A549 treated with GW870086 at 1 μM for 4 hours (cell line): ENCODE results near the gene TPSG1. TPM values are rescaled to one million over a fixed set of nuclear protein-coding genes. Genes with fewer than 3 reads are reported as not detected.

Experiments
- total RNA-seq: library from RNA; stranded (reverse); fragments of 200-300 nt; extraction: Qiagen RNA extraction; gene quantifications from 5 replicates; pipeline ENCODE4 v1.2.3, GENCODE V29; 2022; ENCODE audit warnings: low read depth

Gene TPSG1
- 0.15 to 0.16 TPM in 2 of 5 replicates, not detected in the others for total RNA-seq

GRCh38 chr16:1225051-1225451 lies at the start of gene TPSG1:
Gene TPSG1, minus strand, starts transcription at chr16:1225268. Its CDS starts 16 bp downstream, at chr16:1225252.

GRCh38 chr16:1255276-1256122 lies 30.4 kb upstream of the TPSG1 start, which contains the start of gene TPSD1:
Gene TPSD1, plus strand, starts transcription at chr16:1256069. Its CDS starts 212 bp downstream, at chr16:1256281.

GRCh38 chr16:1240436-1240835 lies 15.4 kb upstream of the TPSG1 start, which contains the start of gene TPSAB1:
Gene TPSAB1, plus strand, starts transcription at chr16:1240705. Its CDS starts 234 bp downstream, at chr16:1240939.

GRCh38 chr16:1230084-1230470 lies 5.0 kb upstream of the TPSG1 start, which contains the start of gene TPSB2:
Gene TPSB2, minus strand, starts transcription at chr16:1230184. Its CDS starts 233 bp downstream, at chr16:1229951.

Other genes with a start within 250 kb of the TPSG1 start
- 2.1 to 3.8 TPM (median 3.4 TPM) in 5 replicates for gene SOX8, start 243.5 kb downstream of the TPSG1 start, total RNA-seq
- 0.47 to 1.6 TPM (median 0.69 TPM) in 5 replicates for gene SSTR5, start 152.5 kb downstream of the TPSG1 start, total RNA-seq
- not detected in 5 replicates for gene C1QTNF8, start 129.0 kb downstream of the TPSG1 start, total RNA-seq
- 12.4 to 19.8 TPM (median 18.4 TPM) in 5 replicates for gene CACNA1H, start 72.2 kb downstream of the TPSG1 start, total RNA-seq
- 0.13 TPM in 1 of 5 replicates, not detected in the others for gene TPSB2, start 4.9 kb upstream of the TPSG1 start, total RNA-seq
- 0.09 TPM in 1 of 5 replicates, not detected in the others for gene TPSAB1, start 15.4 kb upstream of the TPSG1 start, total RNA-seq
- 0.15 TPM in 1 of 5 replicates, not detected in the others for gene TPSD1, start 30.8 kb upstream of the TPSG1 start, total RNA-seq
- gene UBE2I, start 84.4 kb upstream of the TPSG1 start, total RNA-seq, result 150 to 195 TPM (median 172 TPM) in 5 replicates
- 0.94 to 1.5 TPM (median 1.3 TPM) in 5 replicates for gene BAIAP3, start 108.4 kb upstream of the TPSG1 start, total RNA-seq
- 58.1 to 93.9 TPM (median 88.2 TPM) in 5 replicates for gene TSR3, start 126.6 kb upstream of the TPSG1 start, total RNA-seq
- gene GNPTG, start 126.7 kb upstream of the TPSG1 start, total RNA-seq, result 26.2 to 39.2 TPM (median 34.4 TPM) in 5 replicates
- 21.4 to 34.4 TPM (median 30.8 TPM) in 5 replicates for gene UNKL, start 189.4 kb upstream of the TPSG1 start, total RNA-seq
- 33.5 to 37.2 TPM (median 35.3 TPM) in 5 replicates for gene UQCC4, start 195.5 kb upstream of the TPSG1 start, total RNA-seq
- not detected in 5 replicates for gene PERCC1, start 205.8 kb upstream of the TPSG1 start, total RNA-seq
- gene CCDC154, start 219.3 kb upstream of the TPSG1 start, total RNA-seq, result 0.05 to 0.47 TPM (median 0.26 TPM) in 4 of 5 replicates, not detected in the other
- 56.1 to 74.8 TPM (median 72.3 TPM) in 5 replicates for gene CLCN7, start 249.8 kb upstream of the TPSG1 start, total RNA-seq